IMR-90 (cell line): ENCODE results near the gene ANKRD10. TPM values are rescaled to one million over a fixed set of nuclear protein-coding genes. Genes with fewer than 3 reads are reported as not detected.
A peak's percentile ranks its signal among the peaks of the same experiment; 100 is the strongest.

ENCODE experiments used
- ATAC-seq: fragments of 200-7000 bp; cut with Tn5 transposase; 2 replicates; pipeline ENCODE4 v1.9.1; 2020; ENCODE audit warnings: low read depth, mild to moderate bottlenecking, moderate library complexity
- BruUV-seq: library from RNA; stranded (reverse); fragments of 400-500 nt; replicated peaks from 2 replicates; lab custom pipeline; 2021; lab: Mats Ljungman, UMichigan
- CTCF ChIA-PET: fragments of 300-600 bp; formaldehyde crosslinking; extraction: SDS; loops from one replicate; lab custom pipeline; 2021; ENCODE audit warnings: antibody characterized with exemption; lab: Yijun Ruan, JAX
- POLR2A ChIA-PET: fragments of 300-600 bp; sonication (Branson Sonifier 250); formaldehyde crosslinking; loops from one replicate; lab custom pipeline; 2022; ENCODE audit warnings: antibody characterized with exemption; ENCODE audit not compliant: unreplicated experiment; lab: Charles Lee
- DNase-seq: peaks from one replicate; pipeline ENCODE4 v3.0.0; 2013
- H2AFZ ChIP-seq: replicated peaks from 2 replicates; pipeline ENCODE3; 2013; ENCODE audit warnings: low read length, mild to moderate bottlenecking; ENCODE audit not compliant: poor library complexity
- H2AK5ac ChIP-seq: 2 replicates; pipeline ENCODE4 v1.6.1; 2013; ENCODE audit warnings: low read depth, low read length, inconsistent platforms
- H2AK9ac ChIP-seq: replicated peaks from 2 replicates; pipeline ENCODE3; 2013; ENCODE audit warnings: mild to moderate bottlenecking, low read depth, low read length, moderate library complexity; ENCODE audit not compliant: poor library complexity
- H2BK120ac ChIP-seq: 2 replicates; pipeline ENCODE4 v1.6.1; 2013; ENCODE audit warnings: low read depth, low read length, inconsistent platforms
- H2BK15ac ChIP-seq: 3 replicates; pipeline ENCODE4 v1.6.1; 2013; ENCODE audit warnings: low read depth, low read length, inconsistent platforms
- H2BK20ac ChIP-seq: 2 replicates; pipeline ENCODE4 v1.6.1; 2013; ENCODE audit warnings: low read depth, mild to moderate bottlenecking, inconsistent platforms, low read length, moderate library complexity
- H2BK5ac ChIP-seq: 2 replicates; pipeline ENCODE4 v1.6.1; 2013; ENCODE audit warnings: mild to moderate bottlenecking, low read depth, low read length, inconsistent platforms; ENCODE audit not compliant: poor library complexity, severe bottlenecking
- H3K14ac ChIP-seq: replicated peaks from 2 replicates; pipeline ENCODE4 v1.6.1; 2013; ENCODE audit warnings: low read depth, low read length, inconsistent platforms
- H3K18ac ChIP-seq: 2 replicates; pipeline ENCODE4 v1.6.1; 2013; ENCODE audit warnings: low read depth, low read length, control low read depth
- H3K23ac ChIP-seq: 2 replicates; pipeline ENCODE4 v1.6.1; 2013; ENCODE audit warnings: low read depth, low read length, inconsistent platforms
- H3K27ac ChIP-seq: 2 replicates; pipeline ENCODE4 v1.5.1; 2013; ENCODE audit warnings: mild to moderate bottlenecking, control low read depth, low read length; ENCODE audit not compliant: insufficient read depth
- H3K27me3 ChIP-seq: 2 replicates; pipeline ENCODE4 v1.6.1; 2013; ENCODE audit warnings: low read length; ENCODE audit not compliant: control insufficient read depth, insufficient read depth
- H3K36me3 ChIP-seq: 2 replicates; pipeline ENCODE4 v1.6.1; 2013; ENCODE audit warnings: low read length, mixed read lengths; ENCODE audit not compliant: control insufficient read depth, insufficient read depth
- H3K4ac ChIP-seq: 2 replicates; pipeline ENCODE4 v1.6.1; 2013; ENCODE audit warnings: low read depth, low read length, inconsistent platforms
- H3K4me1 ChIP-seq: 2 replicates; pipeline ENCODE4 v1.6.1; 2013; ENCODE audit warnings: low read length, mixed read lengths; ENCODE audit not compliant: control insufficient read depth, insufficient read depth
- H3K4me2 ChIP-seq: 2 replicates; pipeline ENCODE4 v1.6.1; 2013; ENCODE audit warnings: low read depth, mild to moderate bottlenecking, control low read depth, low read length, moderate library complexity
- H3K4me3 ChIP-seq: 2 replicates; pipeline ENCODE4 v1.5.1; 2013; ENCODE audit warnings: low read depth, mild to moderate bottlenecking, control low read depth, low read length, moderate library complexity; ENCODE audit not compliant: insufficient read depth
- H3K56ac ChIP-seq: 2 replicates; pipeline ENCODE4 v1.6.1; 2013; ENCODE audit warnings: low read length, inconsistent platforms; ENCODE audit not compliant: insufficient read depth; ENCODE audit errors: extremely low read depth
- H3K79me1 ChIP-seq, 2 experiments: 2 replicates each; pipeline ENCODE4 v1.6.1; 2013; ENCODE audit warnings: low read length in 2 of 2, inconsistent platforms in 1 of 2, low read depth in 1 of 2
- H3K9ac ChIP-seq: 2 replicates; pipeline ENCODE4 v1.6.1; 2013; ENCODE audit warnings: low read depth, low read length, control low read depth
- H3K9me1 ChIP-seq: 2 replicates; pipeline ENCODE4 v1.6.1; 2013; ENCODE audit warnings: low read length, inconsistent platforms; ENCODE audit not compliant: insufficient read depth
- H3K9me3 ChIP-seq: 2 replicates; pipeline ENCODE4 v1.6.1; 2013; ENCODE audit warnings: low read length; ENCODE audit not compliant: control insufficient read depth, insufficient read depth
- H4K20me1 ChIP-seq: 2 replicates; pipeline ENCODE4 v1.6.1; 2013; ENCODE audit warnings: low read length, inconsistent platforms; ENCODE audit not compliant: insufficient read depth
- H4K5ac ChIP-seq: 2 replicates; pipeline ENCODE4 v1.6.1; 2013; ENCODE audit warnings: mild to moderate bottlenecking, low read depth, low read length, control low read depth
- H4K8ac ChIP-seq, 2 experiments: 2 replicates each; pipeline ENCODE4 v1.6.1; 2013; ENCODE audit warnings: low read depth in 2 of 2, low read length in 2 of 2, control low read depth in 1 of 2, inconsistent platforms in 1 of 2
- H4K91ac ChIP-seq: 2 replicates; pipeline ENCODE4 v1.6.1; 2013; ENCODE audit warnings: low read depth, low read length, inconsistent platforms; ENCODE audit not compliant: insufficient read depth
- MAFK ChIP-seq: IDR thresholded peaks from 2 replicates; pipeline ENCODE4 v1.6.1; 2012; ENCODE audit warnings: low read depth, low read length, improper control_type of control experiment
- MXI1 ChIP-seq: IDR thresholded peaks from 2 replicates; pipeline ENCODE4 v1.6.1; 2012; ENCODE audit warnings: low read depth, mild to moderate bottlenecking, low read length, moderate library complexity, borderline replicate concordance
- RAD21 ChIP-seq: IDR thresholded peaks from 2 replicates; pipeline ENCODE4 v1.6.1; 2012; ENCODE audit warnings: low read length, improper control_type of control experiment
- SMC3 ChIP-seq: fragments of 150-350 bp; IDR thresholded peaks from 2 replicates; pipeline ENCODE4 v1.6.1; 2016; ENCODE audit warnings: low read depth, mild to moderate bottlenecking, antibody characterized with exemption, low read length, moderate library complexity
- WGBS, 2 experiments: methylation state at CpG; one replicate each; pipeline versions ENCODE4 v1.1.5 to v1.1.7; 2013; ENCODE audit warnings: missing lambda C conversion rate in 2 of 2; ENCODE audit not compliant: insufficient read length in 1 of 2; ENCODE audit errors: extremely low coverage in 2 of 2; 5-methylcytosine and 5-hydroxymethylcytosine counted together
- dilution Hi-C: fragments of 300-500 bp; cut with HindIII; formaldehyde crosslinking; loops from one replicate; pipeline ENCODE4 v1.14.3; 2018; ENCODE audit warnings: low sequenced_read_pairs; ENCODE audit not compliant: unreplicated experiment
- in situ Hi-C: fragments of 300-500 bp; cut with MboI; formaldehyde crosslinking; loops from 3 replicates; pipeline ENCODE4 v1.14.3; 2019; ENCODE audit warnings: low sequenced_read_pairs, inconsistent platforms, mixed read lengths
- intact Hi-C: fragments of 100-400 bp; cut with micrococcal nuclease; formaldehyde crosslinking; loops from 2 replicates; pipeline ENCODE4 v1.10.0; 2022
- polyA plus RNA-seq, 3 experiments: library from polyadenylated mRNA; depleted of rRNA; stranded (reverse); fragments of >200 nt; gene quantifications; 2 replicates each; pipeline ENCODE4 v1.2.3, GENCODE V29; 2012; ENCODE audit warnings: low replicate concordance in 1 of 3
- total RNA-seq: library from RNA; depleted of rRNA; stranded (reverse); fragments of >200 nt; gene quantifications from 2 replicates; pipeline ENCODE4 v1.2.3, GENCODE V29; 2012

ANKRD10 gene
- total and polyA plus RNA-seq, 2 of the 4 experiments (the other 2 are of a cell fraction) = 18.3 to 31.1 TPM

DNA sequence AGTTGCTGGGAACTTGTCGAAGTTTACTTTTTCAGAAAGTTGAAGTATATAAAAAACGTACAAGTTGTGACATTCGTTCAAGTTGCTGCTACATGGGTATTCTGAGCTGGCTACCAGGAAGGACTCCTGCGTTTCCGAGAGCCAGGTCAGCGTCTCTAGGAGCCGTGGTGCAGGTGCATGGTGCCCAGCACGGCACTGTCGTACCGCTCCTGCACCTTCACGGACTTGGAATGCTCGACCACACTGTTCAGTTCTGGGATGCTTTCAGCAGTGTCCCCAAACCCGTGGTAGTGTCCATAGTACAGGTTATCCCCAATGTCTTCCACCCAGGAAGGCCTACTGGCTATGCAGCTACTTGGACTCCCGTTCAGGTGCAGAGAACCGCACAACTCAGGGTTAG, 35.4 kb downstream of the ANKRD10 start:
- Histone ChIP-seq H3K9ac (no peak overlapping the region), H2BK20ac (no peak overlapping the region), H3K4ac (no peak overlapping the region), H2AK9ac (no peak overlapping the region), H4K91ac (no peak overlapping the region), H3K18ac (no peak overlapping the region), H3K27me3 (no peaks in the 10 kb centered on the region), H3K56ac (no peak overlapping the region), H4K8ac (no peak overlapping the region), H3K23ac (no peak overlapping the region), H3K4me2 (no peak overlapping the region), H3K9me3 (no peaks in the 10 kb centered on the region), H4K20me1 (no peaks in the 10 kb centered on the region), H3K36me3 (peaks cover 5% of the 10 kb centered on the region; the same call in 1 of the 2 replicates), H4K5ac (no peak overlapping the region), H3K4me1 (peaks cover 6% of the 10 kb centered on the region), H2AFZ (no peak overlapping the region), H3K79me1 (peaks cover 0 to 6% of the 10 kb centered on the region in 2 experiments; a peak in 2 of 4 replicates), H3K14ac (no peak overlapping the region), H3K27ac (no peak overlapping the region), H3K4me3 (no peak overlapping the region), H2BK15ac (no peak overlapping the region), H2BK120ac (no peak overlapping the region), H3K9me1 (peaks cover 7% of the 10 kb centered on the region), H2AK5ac (no peak overlapping the region), H2BK5ac (no peak overlapping the region)
- ChIA-PET POLR2A (no interaction called here), CTCF (no interaction called here)
- WGBS, 2 experiments = 93% methylated on average over 12 of the region's 15 CpGs; no CpG with 5 or more reads in 1 of the 2 experiments
- in situ Hi-C loops = no loop called here
- no peak for ATAC-seq
- TF ChIP-seq RAD21 (no peak), SMC3 (no peak), MXI1 (no peak), MAFK (no peak)
- intact Hi-C loops = no loop called here
- no peak for DNase-seq
- dilution Hi-C loops = no loop called here
- TSS peak; percentile 58 for BruUV-seq
